VCaP (cell line): ENCODE results near the gene SAFB.

Source experiments
- H3K27ac ChIP-seq: fragments of 450-650 bp; 2 replicates; pipeline ENCODE4 v1.5.1; 2017
- TF ChIP-seq, protein P1 (sequence below): fragments of 450-650 bp; conservative IDR thresholded peaks from 2 replicates; pipeline ENCODE4 v1.5.1; 2017; ENCODE audit warnings: mild to moderate bottlenecking, moderate library complexity

SAFB gene

DNA sequence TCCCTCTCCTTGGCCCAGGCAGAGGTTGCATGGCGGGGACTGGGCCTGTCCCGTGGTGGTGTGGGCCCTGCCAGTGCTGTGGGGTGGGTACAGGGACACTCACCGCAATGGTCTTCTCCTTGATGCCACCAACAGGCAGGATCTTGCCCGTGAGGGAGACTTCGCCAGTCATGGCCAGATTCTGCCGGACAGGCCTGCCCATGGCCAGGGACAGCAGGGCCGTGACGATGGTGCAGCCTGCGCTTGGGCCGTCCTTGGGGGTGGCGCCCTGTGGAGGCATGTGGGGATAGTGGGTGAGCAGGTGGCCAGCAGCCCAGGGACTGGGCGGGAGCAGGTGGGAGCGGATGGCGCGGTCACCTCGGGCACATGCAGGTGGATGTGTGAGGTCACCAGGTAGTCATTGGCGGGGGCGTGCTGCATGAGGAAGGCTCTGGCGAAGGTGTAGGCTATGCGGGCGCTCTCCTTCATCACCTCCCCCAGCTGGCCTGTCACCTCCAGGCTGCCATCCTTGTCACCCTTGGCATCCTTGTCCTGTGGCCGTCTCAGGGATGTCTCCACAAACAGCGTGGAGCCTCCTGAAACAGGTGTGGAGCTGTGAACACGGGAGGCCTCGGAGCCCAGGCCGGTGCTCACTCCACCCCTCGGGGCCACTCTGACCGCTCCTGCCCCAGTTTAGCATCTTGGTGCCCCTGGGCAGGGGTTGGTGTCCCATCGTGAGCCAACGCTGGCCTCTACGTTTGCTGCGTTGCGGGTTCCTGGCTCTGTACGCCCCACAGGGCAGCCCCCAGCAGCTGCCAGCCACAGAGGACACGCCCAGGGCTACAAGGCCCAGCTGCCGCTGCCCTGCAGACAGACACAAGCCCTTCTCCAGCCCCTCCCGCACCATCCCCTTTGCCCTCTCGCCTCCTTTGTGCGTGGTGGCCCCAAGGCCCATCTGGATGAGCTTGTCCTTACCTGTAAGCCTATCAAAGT, 70.6 kb downstream of the SAFB start:
- H3K27ac ChIP-seq, result no peak overlapping the region
- TF ChIP-seq, protein P1, sequence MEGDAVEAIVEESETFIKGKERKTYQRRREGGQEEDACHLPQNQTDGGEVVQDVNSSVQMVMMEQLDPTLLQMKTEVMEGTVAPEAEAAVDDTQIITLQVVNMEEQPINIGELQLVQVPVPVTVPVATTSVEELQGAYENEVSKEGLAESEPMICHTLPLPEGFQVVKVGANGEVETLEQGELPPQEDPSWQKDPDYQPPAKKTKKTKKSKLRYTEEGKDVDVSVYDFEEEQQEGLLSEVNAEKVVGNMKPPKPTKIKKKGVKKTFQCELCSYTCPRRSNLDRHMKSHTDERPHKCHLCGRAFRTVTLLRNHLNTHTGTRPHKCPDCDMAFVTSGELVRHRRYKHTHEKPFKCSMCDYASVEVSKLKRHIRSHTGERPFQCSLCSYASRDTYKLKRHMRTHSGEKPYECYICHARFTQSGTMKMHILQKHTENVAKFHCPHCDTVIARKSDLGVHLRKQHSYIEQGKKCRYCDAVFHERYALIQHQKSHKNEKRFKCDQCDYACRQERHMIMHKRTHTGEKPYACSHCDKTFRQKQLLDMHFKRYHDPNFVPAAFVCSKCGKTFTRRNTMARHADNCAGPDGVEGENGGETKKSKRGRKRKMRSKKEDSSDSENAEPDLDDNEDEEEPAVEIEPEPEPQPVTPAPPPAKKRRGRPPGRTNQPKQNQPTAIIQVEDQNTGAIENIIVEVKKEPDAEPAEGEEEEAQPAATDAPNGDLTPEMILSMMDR, result no peak

- TF ChIP-seq, protein P1, result no peak
- H3K27ac ChIP-seq, result no peak overlapping the region
Observed at GRCh38 chr19:5694167-5694955, 71.5 kb downstream of the SAFB start.

DNA sequence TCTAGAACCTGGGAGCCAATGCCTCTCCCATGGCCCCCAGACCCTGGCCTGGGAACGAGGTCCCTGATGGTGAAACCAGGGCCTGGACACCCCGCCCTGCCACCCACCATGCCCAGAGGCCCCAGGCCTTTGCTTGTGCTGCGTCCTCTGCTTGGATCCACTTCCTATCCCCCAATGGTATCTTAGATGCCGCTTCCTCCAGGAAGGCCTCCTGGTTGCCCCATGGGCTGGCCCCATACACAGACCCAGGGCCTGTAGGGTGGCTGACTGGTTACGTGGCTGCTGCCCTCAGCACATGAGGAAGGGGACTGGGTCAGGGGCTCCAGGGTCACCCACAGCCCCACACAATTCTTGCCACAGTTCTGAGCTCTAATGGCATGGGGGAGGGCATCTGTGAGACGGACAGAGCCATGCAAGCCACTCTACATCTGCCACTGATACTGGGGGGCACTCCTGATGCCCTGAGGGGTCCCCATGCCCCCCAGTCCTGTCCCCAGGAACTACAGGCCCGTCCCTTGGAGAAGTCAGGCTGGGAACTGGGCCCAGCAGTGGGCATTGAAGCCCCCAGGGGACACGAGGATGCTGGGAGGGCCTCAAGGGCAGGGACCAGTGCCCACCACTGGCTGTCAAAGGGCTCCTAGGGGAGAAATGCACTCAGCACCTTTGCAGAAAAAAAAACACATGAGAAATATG, 72.2 kb downstream of the SAFB start:
- TF ChIP-seq, protein P1, result no peak
- no peak overlapping the region for H3K27ac ChIP-seq

DNA sequence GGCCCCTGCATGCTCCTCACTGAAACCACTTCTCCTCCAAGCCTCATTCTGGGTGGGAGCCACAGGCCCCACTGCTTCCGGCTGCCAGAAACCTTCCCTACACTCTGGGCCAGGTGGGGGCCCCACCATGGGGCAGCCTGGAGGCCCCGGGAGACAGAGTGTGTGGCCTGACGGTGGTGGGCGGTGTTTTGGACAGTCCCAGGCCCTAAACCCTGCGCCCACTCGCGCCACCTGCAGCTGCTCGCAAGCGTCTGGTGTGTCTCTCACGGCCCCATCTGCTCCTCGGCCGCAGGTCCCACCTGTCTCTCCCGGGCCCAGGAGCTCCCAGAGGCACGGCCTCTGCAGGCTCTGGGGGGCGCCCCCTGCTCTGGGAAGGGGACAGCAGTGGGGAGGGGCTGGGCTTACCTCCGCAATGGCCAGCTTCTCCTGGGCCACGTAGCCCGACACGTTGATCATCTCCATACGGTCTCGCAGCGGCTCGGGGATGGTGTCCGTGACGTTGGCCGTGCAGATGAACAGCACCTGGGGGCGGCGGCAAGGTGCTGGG, 72.8 kb downstream of the SAFB start:
- TF ChIP-seq, protein P1, result no peak
- no peak overlapping the region for H3K27ac ChIP-seq

GRCh38 chr19:5696196-5697021, 73.5 kb downstream of the SAFB start:
- no peak overlapping the region for H3K27ac ChIP-seq
- TF ChIP-seq, protein P1, result no peak

GRCh38 chr19:5697022-5697889, 74.4 kb downstream of the SAFB start:
- TF ChIP-seq, protein P1, result no peak
- H3K27ac ChIP-seq, result no peak overlapping the region
